CD8-positive, alpha-beta memory T cell (primary cell): ENCODE data around the gene IL2RA. TPM values are rescaled to one million over a fixed set of nuclear protein-coding genes. Genes with fewer than 3 reads are reported as not detected.
A peak's percentile ranks its signal among the peaks of the same experiment; 100 is the strongest.

Experiments
- CTCF ChIA-PET: fragments of 350-600 bp; sonication (Branson Sonifier 250); formaldehyde crosslinking; loops from one replicate; lab custom pipeline; 2021; ENCODE audit warnings: antibody characterized with exemption; lab: Charles Lee
- POLR2A ChIA-PET: fragments of 350-600 bp; sonication (Branson Sonifier 250); formaldehyde crosslinking; loops from one replicate; lab custom pipeline; 2021; ENCODE audit warnings: antibody characterized with exemption; lab: Charles Lee
- DNase-seq, 5 donors: peaks; one replicate each; pipeline versions ENCODE4 v3.0.0 to v3.0.0-alpha.2; 2020 to 2022; ENCODE audit warnings: mixed read lengths in 1 of 5
- H3K27ac ChIP-seq: one replicate; pipeline ENCODE4 v1.7.0; 2013; ENCODE audit warnings: low read depth, mild to moderate bottlenecking, low read length, moderate library complexity
- H3K27me3 ChIP-seq: 2 replicates; pipeline ENCODE4 v1.7.0; 2013; ENCODE audit warnings: low read length, mild to moderate bottlenecking; ENCODE audit not compliant: insufficient read depth, poor library complexity, severe bottlenecking
- H3K36me3 ChIP-seq: 2 replicates; pipeline ENCODE4 v1.7.0; 2013; ENCODE audit warnings: mild to moderate bottlenecking, low read length, moderate library complexity; ENCODE audit not compliant: insufficient read depth
- H3K4me1 ChIP-seq: 2 replicates; pipeline ENCODE4 v1.7.0; 2013; ENCODE audit warnings: mild to moderate bottlenecking, low read length, moderate library complexity; ENCODE audit not compliant: insufficient read depth
- H3K4me3 ChIP-seq: 2 replicates; pipeline ENCODE4 v1.7.0; 2013; ENCODE audit warnings: mild to moderate bottlenecking, low read length
- H3K9me3 ChIP-seq: 2 replicates; pipeline ENCODE4 v1.7.0; 2013; ENCODE audit warnings: mild to moderate bottlenecking, low read length
- H3K27ac Mint-ChIP-seq, 8 donors: one replicate each; pipeline ENCODE4 v1.8.0; 2020 to 2021; ENCODE audit warnings: mixed read lengths in 8 of 8, mild to moderate bottlenecking in 6 of 8, inconsistent platforms in 3 of 8, moderate library complexity in 3 of 8
- H3K27me3 Mint-ChIP-seq, 2 donors: one replicate each; pipeline ENCODE4 v1.8.0; 2020 to 2021; ENCODE audit warnings: mixed read lengths in 2 of 2, mild to moderate bottlenecking in 1 of 2, moderate library complexity in 1 of 2
- H3K36me3 Mint-ChIP-seq, 3 donors: one replicate each; pipeline ENCODE4 v1.8.0; 2020 to 2021; ENCODE audit warnings: mixed read lengths in 3 of 3, inconsistent platforms in 1 of 3, mild to moderate bottlenecking in 1 of 3
- H3K4me1 Mint-ChIP-seq, 3 donors: one replicate each; pipeline ENCODE4 v1.8.0; 2020 to 2021; ENCODE audit warnings: mixed read lengths in 3 of 3, inconsistent platforms in 1 of 3, mild to moderate bottlenecking in 1 of 3
- H3K4me3 Mint-ChIP-seq, 7 donors: one replicate each; pipeline ENCODE4 v1.8.0; 2020 to 2021; ENCODE audit warnings: mixed read lengths in 7 of 7, mild to moderate bottlenecking in 6 of 7, moderate library complexity in 4 of 7, inconsistent platforms in 2 of 7
- H3K9me3 Mint-ChIP-seq, 5 donors: one replicate each; pipeline ENCODE4 v1.8.0; 2020 to 2022; ENCODE audit warnings: mixed read lengths in 5 of 5, mild to moderate bottlenecking in 3 of 5, moderate library complexity in 2 of 5, inconsistent platforms in 1 of 5
- polyA plus RNA-seq: library from polyadenylated mRNA; unstranded; fragments of 300-500 nt; fragmentation: Illumina TruSeq; gene quantifications from one replicate; pipeline ENCODE4 v1.2.3, GENCODE V29; 2021
- total RNA-seq, 2 experiments: library from RNA; stranded (reverse); gene quantifications; one replicate each; pipeline ENCODE4 v1.2.3, GENCODE V29; 2021

IL2RA gene
- total and polyA plus RNA-seq, 3 experiments from 2014 or later: 8.3 to 1,224 (median 1,178) TPM

DNA sequence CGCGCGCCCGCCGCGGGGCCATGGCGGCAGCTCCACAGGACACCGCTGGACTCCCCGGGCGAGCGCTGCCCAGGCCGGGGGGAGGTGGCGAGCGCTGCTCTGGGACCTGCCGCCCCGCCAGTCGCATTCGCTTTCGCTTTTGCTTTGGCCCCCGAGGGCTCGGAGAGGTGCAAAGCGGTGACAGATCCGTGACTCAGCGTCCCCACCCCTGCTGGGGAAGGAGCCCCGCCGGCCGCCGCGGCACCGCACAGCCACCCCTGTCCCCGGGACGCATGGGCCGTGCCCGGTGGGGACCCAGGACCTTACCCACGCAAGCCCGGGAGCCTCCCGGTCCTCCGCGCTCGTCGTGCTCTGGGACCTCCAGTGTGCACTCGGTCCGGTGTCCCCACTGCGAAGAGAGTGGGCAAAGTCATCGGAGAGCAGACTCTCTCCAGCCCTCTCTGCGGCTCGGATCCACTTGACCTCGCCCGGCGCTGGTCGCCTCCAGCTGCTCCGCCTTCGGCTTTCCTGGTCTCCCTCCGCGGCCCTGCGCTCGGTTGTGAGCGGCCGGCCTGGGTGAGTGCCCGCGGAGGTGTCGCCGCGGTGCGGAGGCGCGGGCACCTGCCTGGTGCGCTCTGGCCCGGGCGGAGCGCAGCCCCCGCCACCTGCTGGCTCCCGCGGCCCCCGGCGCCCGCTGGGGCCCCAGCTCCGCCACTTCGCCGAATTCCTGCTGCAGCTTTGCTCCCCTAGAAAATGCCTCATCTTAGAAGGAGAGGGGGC is 84.5 kb downstream of the IL2RA start, which contains the start of gene IL15RA:
IL15RA (minus strand) TSS at position 73 of the 759 bp plus-strand sequence; CDS start at position 22, 51 bp downstream.
- H3K36me3 Mint-ChIP-seq: peaks cover 0 to 9% (median 0%) of the 10 kb centered on the region in 3 donors
- Histone ChIP-seq H3K36me3 (no peaks in the 10 kb centered on the region), H3K9me3 (no peaks in the 10 kb centered on the region), H3K4me3 (peak within 1 kb of the TSS; percentile 86), H3K27ac (peak within 1 kb of the TSS; percentile 89), H3K27me3 (no peaks in the 10 kb centered on the region), H3K4me1 (peaks cover 16% of the 10 kb centered on the region)
- ChIA-PET CTCF (interaction anchor here (1.2 to 2.7 kb wide), 6 partner anchors 36 to 112 kb away, joined by 3 to 11 read pairs (median 4); no protein-coding TSS in a partner anchor), POLR2A (interaction anchor here (0.6 to 2.2 kb wide), 3 partner anchors 88 to 580 kb away, joined by 6 to 7 read pairs (median 6); partner anchors contain the start of genes ANKRD16 and FBH1)
- H3K27me3 Mint-ChIP-seq: no peaks in the 10 kb centered on the region
- peak within 1 kb of the TSS; percentile 91 to 98 (median 96) for H3K27ac Mint-ChIP-seq
- peaks cover 24 to 45% (median 40%) of the 10 kb centered on the region in 3 donors for H3K4me1 Mint-ChIP-seq
- DNase-seq: peak; percentile 74 to 92 (median 80)
- peak within 1 kb of the TSS; percentile 96 to 99 (median 98) for H3K4me3 Mint-ChIP-seq
- no peaks in the 10 kb centered on the region for H3K9me3 Mint-ChIP-seq

DNA sequence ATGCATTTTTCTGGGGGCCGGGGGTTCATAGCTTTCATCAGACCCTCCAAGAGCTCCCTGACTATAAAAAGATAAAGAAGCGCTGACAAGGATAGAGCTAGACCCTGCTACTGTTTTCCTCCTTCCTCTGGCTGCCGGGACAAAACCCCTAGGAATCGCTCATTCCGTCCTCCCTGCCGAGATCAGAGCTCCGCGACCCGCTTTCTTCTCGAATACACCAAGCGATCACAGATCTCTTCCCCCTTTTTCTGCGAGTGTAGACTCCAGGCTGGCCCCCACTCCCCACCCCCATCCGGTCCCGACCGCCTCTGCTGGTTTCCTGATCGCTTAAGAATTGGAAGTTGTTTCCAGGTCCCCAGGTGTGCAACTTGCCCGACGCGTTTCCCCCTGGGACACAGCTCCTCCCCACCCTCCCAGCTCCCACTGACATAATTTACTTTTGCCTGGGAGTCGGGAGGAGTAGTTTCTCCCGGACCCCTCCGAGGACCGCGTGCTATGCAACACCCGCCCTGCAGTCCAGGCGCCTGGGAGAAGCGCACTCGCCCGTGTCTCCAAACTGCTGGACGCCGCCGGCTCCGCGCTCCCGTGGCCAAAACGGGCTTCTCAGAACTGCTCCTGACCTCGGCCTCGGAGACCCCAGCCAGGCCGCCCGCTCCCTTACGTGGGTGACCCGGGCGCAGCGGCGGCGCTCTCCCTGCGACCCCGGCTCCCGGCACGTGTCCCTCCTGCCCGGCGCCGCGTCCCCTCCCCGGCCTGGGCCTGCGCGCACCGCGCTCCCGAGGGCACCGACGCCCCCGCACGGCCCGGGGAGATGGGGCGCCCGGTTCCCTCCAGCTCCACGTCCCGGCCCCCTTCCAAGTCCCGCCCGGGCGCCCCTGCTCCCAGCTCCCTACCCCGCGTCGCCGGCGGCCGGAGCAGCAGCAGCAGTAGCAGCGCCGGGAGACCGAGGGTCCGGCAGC is 85.4 kb downstream of the IL2RA start:
- peak overlapping the region; percentile 91 to 98 (median 96) for H3K27ac Mint-ChIP-seq
- H3K27ac ChIP-seq: peak overlapping the region; percentile 89
- H3K4me1 Mint-ChIP-seq: peaks cover 28 to 50% (median 46%) of the 10 kb centered on the region in 3 donors
- CTCF ChIA-PET: interaction anchor here (0.9 to 2.7 kb wide), 11 partner anchors 9 to 113 kb away, joined by 3 to 11 read pairs (median 3); partner anchors contain the start of genes ANKRD16 and FBH1
- no peaks in the 10 kb centered on the region for H3K27me3 ChIP-seq
- peak; percentile 14 to 59 (median 24) for DNase-seq
- no peaks in the 10 kb centered on the region for H3K27me3 Mint-ChIP-seq
- peaks cover 0 to 9% (median 0%) of the 10 kb centered on the region in 3 donors for H3K36me3 Mint-ChIP-seq
- no peaks in the 10 kb centered on the region for H3K9me3 ChIP-seq
- H3K4me3 Mint-ChIP-seq: peak overlapping the region; percentile 96 to 99 (median 98)
- H3K4me3 ChIP-seq: peak overlapping the region; percentile 86
- peaks cover 19% of the 10 kb centered on the region for H3K4me1 ChIP-seq
- no peaks in the 10 kb centered on the region for H3K36me3 ChIP-seq
- POLR2A ChIA-PET: interaction anchor here (0.6 to 2.2 kb wide), 3 partner anchors 74 to 505 kb away, joined by 3 to 6 read pairs (median 6); partner anchors contain the start of genes ANKRD16 and FBH1
- H3K9me3 Mint-ChIP-seq: no peaks in the 10 kb centered on the region

GRCh38 chr10:5975641-5976473 is 86.3 kb downstream of the IL2RA start:
- H3K4me3 Mint-ChIP-seq: peak overlapping the region; percentile 90 to 99 (median 98)
- H3K36me3 Mint-ChIP-seq: peaks cover 0 to 9% (median 0%) of the 10 kb centered on the region in 3 donors
- H3K27me3 ChIP-seq: no peaks in the 10 kb centered on the region
- POLR2A ChIA-PET: interaction anchor here (0.6 to 2.2 kb wide), 6 partner anchors 75 to 506 kb away, joined by 3 to 11 read pairs (median 5); partner anchors contain the start of genes ANKRD16, FBH1 and GDI2
- H3K9me3 Mint-ChIP-seq: no peaks in the 10 kb centered on the region
- H3K9me3 ChIP-seq: no peaks in the 10 kb centered on the region
- H3K4me1 Mint-ChIP-seq: peaks cover 38 to 59% (median 56%) of the 10 kb centered on the region in 3 donors
- no peaks in the 10 kb centered on the region for H3K27me3 Mint-ChIP-seq
- CTCF ChIA-PET: interaction anchor here (0.9 to 2.7 kb wide), 10 partner anchors 8 to 114 kb away, joined by 3 to 11 read pairs (median 4); partner anchors contain the start of genes ANKRD16 and FBH1
- H3K4me3 ChIP-seq: peak overlapping the region; percentile 86
- peaks cover 28% of the 10 kb centered on the region for H3K4me1 ChIP-seq
- peak overlapping the region; percentile 91 to 98 (median 96) for H3K27ac Mint-ChIP-seq
- no peaks in the 10 kb centered on the region for H3K36me3 ChIP-seq
- peak; percentile 45 to 79 (median 62) for DNase-seq
- peak overlapping the region; percentile 89 for H3K27ac ChIP-seq

GRCh38 chr10:5973069-5973468 is 89.1 kb downstream of the IL2RA start:
- no peak overlapping the region for H3K4me3 ChIP-seq
- Mint-ChIP-seq H3K4me1 (peaks cover 46 to 72% (median 63%) of the 10 kb centered on the region in 3 donors), H3K36me3 (peaks cover 0 to 17% (median 0%) of the 10 kb centered on the region in 3 donors), H3K4me3 (peak overlapping the region in 2 of 7 donors; percentile 9 to 31), H3K9me3 (no peaks in the 10 kb centered on the region), H3K27me3 (no peaks in the 10 kb centered on the region), H3K27ac (peak overlapping the region in 7 of 8 donors; percentile 33 to 91 (median 54))
- H3K9me3 ChIP-seq: no peaks in the 10 kb centered on the region
- H3K27me3 ChIP-seq: no peaks in the 10 kb centered on the region
- no peak for DNase-seq
- H3K36me3 ChIP-seq: no peaks in the 10 kb centered on the region
- H3K4me1 ChIP-seq: peaks cover 23% of the 10 kb centered on the region
- CTCF ChIA-PET: no interaction called here
- POLR2A ChIA-PET: no interaction called here
- no peak overlapping the region for H3K27ac ChIP-seq

DNA sequence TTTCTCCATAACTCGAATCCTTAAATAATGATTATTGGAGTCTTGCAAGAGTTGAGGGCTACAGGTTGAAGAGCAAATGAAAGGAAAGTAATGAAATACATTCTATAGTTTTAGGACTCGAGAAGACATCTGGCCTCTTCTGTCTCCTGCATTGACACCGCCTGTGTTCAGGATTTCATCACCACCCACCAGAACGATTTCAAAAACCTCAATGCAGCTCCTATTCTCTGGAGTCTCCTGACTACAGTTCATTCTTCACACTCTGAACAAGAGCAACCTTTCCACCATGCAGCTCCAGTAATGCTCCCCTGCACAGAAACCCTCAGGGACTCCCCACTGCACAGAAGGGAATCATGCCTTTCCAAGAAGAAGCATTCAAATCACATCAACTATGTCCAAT is 90.3 kb downstream of the IL2RA start:
- no peaks in the 10 kb centered on the region for H3K9me3 ChIP-seq
- Mint-ChIP-seq H3K27me3 (no peaks in the 10 kb centered on the region), H3K4me3 (peak overlapping the region in 6 of 7 donors; percentile 18 to 67 (median 45)), H3K4me1 (peaks cover 46 to 79% (median 62%) of the 10 kb centered on the region in 3 donors), H3K36me3 (peaks cover 0 to 26% (median 0%) of the 10 kb centered on the region in 3 donors), H3K27ac (peak overlapping the region; percentile 60 to 94 (median 82)), H3K9me3 (no peaks in the 10 kb centered on the region)
- POLR2A ChIA-PET: no interaction called here
- H3K36me3 ChIP-seq: no peaks in the 10 kb centered on the region
- DNase-seq: no peak
- peak overlapping the region; percentile 46 for H3K27ac ChIP-seq
- CTCF ChIA-PET: no interaction called here
- H3K27me3 ChIP-seq: no peaks in the 10 kb centered on the region
- H3K4me1 ChIP-seq: peaks cover 22% of the 10 kb centered on the region
- no peak overlapping the region for H3K4me3 ChIP-seq

GRCh38 chr10:5971315-5971832 is 90.8 kb downstream of the IL2RA start:
- Histone ChIP-seq H3K9me3 (no peaks in the 10 kb centered on the region), H3K4me1 (peaks cover 22% of the 10 kb centered on the region), H3K4me3 (no peak overlapping the region), H3K27ac (peak overlapping the region; percentile 46), H3K36me3 (no peaks in the 10 kb centered on the region), H3K27me3 (no peaks in the 10 kb centered on the region)
- H3K27me3 Mint-ChIP-seq: no peaks in the 10 kb centered on the region
- ChIA-PET POLR2A (interaction anchor here (0.7 kb wide), 1 partner anchor 440 kb away, joined by 3 read pairs; no protein-coding TSS in a partner anchor), CTCF (no interaction called here)
- H3K4me1 Mint-ChIP-seq: peaks cover 43 to 76% (median 60%) of the 10 kb centered on the region in 3 donors
- peak overlapping the region; percentile 60 to 94 (median 82) for H3K27ac Mint-ChIP-seq
- peak overlapping the region; percentile 37 to 75 (median 59) for H3K4me3 Mint-ChIP-seq
- peaks cover 0 to 23% (median 0%) of the 10 kb centered on the region in 3 donors for H3K36me3 Mint-ChIP-seq
- DNase-seq: no peak
- no peaks in the 10 kb centered on the region for H3K9me3 Mint-ChIP-seq
